ENCODE results near the gene RPS2.

DNA sequence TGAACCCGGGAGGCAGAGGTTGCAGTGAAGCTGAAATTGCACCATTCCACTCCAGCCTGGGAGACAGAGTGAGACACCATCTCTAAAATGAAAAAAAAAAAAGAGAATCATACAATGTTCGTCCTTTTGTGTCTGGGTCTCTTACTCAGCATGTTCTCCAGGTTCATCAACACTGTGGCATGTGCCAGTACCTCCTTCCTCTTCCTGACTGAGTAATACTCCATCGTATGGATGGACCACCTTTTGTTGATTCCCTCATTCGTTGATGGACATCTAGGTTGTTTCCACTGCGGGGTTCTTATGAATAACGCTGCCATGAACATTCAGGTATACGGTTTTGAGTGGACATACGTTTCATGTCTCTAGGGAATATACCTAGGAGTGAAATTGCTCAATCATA is 42.3 kb downstream of the RPS2 start:
- TF ChIP-seq, protein P1, sequence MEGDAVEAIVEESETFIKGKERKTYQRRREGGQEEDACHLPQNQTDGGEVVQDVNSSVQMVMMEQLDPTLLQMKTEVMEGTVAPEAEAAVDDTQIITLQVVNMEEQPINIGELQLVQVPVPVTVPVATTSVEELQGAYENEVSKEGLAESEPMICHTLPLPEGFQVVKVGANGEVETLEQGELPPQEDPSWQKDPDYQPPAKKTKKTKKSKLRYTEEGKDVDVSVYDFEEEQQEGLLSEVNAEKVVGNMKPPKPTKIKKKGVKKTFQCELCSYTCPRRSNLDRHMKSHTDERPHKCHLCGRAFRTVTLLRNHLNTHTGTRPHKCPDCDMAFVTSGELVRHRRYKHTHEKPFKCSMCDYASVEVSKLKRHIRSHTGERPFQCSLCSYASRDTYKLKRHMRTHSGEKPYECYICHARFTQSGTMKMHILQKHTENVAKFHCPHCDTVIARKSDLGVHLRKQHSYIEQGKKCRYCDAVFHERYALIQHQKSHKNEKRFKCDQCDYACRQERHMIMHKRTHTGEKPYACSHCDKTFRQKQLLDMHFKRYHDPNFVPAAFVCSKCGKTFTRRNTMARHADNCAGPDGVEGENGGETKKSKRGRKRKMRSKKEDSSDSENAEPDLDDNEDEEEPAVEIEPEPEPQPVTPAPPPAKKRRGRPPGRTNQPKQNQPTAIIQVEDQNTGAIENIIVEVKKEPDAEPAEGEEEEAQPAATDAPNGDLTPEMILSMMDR (IDR thresholded peaks at IDR 0.05; ENCODE audit: insufficient read depth, low read length) = no peak
- no peak for TF ChIP-seq POLR2AphosphoS5 (IDR thresholded peaks at IDR 0.05; ENCODE audit: low read depth)
- TF ChIP-seq GABPA (IDR thresholded peaks at IDR 0.05; ENCODE audit: low read depth) = no peak
- TF ChIP-seq, protein P2, sequence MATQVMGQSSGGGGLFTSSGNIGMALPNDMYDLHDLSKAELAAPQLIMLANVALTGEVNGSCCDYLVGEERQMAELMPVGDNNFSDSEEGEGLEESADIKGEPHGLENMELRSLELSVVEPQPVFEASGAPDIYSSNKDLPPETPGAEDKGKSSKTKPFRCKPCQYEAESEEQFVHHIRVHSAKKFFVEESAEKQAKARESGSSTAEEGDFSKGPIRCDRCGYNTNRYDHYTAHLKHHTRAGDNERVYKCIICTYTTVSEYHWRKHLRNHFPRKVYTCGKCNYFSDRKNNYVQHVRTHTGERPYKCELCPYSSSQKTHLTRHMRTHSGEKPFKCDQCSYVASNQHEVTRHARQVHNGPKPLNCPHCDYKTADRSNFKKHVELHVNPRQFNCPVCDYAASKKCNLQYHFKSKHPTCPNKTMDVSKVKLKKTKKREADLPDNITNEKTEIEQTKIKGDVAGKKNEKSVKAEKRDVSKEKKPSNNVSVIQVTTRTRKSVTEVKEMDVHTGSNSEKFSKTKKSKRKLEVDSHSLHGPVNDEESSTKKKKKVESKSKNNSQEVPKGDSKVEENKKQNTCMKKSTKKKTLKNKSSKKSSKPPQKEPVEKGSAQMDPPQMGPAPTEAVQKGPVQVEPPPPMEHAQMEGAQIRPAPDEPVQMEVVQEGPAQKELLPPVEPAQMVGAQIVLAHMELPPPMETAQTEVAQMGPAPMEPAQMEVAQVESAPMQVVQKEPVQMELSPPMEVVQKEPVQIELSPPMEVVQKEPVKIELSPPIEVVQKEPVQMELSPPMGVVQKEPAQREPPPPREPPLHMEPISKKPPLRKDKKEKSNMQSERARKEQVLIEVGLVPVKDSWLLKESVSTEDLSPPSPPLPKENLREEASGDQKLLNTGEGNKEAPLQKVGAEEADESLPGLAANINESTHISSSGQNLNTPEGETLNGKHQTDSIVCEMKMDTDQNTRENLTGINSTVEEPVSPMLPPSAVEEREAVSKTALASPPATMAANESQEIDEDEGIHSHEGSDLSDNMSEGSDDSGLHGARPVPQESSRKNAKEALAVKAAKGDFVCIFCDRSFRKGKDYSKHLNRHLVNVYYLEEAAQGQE (IDR thresholded peaks at IDR 0.05; ENCODE audit: insufficient replicate concordance, low read depth) = no peak

All from HL-60 (cell line).